HG02588 (cell line): ENCODE data around the gene PRDX5.

Source experiments
- ATAC-seq: cut with Tn5 transposase; IDR thresholded peaks from one replicate; pipeline ENCODE4 v1.9.1; 2021; ENCODE audit warnings: mild to moderate bottlenecking, moderate library complexity; ENCODE audit not compliant: unreplicated experiment

Gene PRDX5

DNA sequence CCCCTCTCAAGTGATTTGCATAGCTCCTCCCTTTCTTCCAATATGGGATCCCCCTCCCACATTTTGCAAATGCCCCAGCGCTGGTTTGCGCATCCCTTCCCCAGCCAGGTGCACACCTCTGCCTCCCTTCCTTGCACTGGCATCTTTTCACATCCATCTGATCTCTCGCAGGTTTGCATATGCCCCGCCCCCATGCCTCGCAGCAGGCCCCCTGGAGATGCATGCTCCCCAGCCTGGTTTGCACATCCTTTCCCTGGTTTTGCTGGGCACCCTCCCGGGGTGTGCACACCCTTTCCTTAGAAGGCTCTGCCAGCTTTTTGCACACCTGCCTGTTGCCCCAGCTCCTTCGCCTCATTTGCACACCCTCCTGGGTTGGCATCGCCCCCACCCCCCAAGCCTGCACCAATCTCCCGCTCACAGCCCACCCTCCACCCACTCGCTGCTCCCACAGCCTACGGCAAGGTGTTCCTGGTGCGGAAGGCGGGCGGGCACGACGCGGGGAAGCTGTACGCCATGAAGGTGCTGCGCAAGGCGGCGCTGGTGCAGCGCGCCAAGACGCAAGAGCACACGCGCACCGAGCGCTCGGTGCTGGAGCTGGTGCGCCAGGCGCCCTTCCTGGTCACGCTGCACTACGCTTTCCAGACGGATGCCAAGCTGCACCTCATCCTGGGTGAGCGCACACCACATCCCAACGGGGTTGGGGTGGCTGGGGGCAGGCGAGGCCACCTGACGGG, 42.0 kb downstream of the PRDX5 start:
- ATAC-seq: no peak

DNA sequence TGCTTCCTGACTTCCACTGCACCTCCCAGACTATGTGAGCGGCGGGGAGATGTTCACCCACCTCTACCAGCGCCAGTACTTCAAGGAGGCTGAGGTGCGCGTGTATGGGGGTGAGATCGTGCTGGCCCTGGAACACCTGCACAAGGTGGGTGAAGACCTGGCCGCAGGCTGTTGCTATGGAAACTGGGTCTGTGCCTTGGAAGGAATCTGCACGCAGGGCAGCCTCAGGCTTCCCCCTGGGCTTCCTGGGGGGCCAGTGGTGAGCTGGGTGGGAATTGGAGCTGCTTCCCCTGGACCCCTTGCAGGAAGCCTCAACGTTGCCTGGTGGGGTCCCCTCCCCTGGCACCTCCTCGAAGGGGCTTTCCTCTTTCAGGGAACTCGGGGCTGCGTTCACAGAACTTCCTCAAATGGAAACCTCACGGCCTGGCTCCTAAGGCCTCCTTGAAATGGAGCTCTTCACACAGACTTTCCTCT, 42.6 kb downstream of the PRDX5 start:
- ATAC-seq: no peak

DNA sequence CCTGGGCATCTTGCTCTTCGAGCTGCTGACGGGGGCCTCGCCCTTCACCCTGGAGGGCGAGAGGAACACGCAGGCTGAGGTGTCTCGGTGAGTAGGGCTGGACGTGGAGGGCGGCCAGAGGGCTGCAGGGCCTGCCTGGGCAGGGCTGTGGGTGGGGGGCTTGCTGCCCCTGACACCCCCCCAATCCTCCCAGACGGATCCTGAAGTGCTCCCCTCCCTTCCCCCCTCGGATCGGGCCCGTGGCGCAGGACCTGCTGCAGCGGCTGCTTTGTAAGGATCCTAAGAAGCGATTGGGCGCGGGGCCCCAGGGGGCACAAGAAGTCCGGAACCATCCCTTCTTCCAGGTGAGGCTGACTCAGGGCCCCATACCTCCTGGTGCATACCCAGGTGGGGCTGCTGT, 43.7 kb downstream of the PRDX5 start:
- no peak for ATAC-seq

DNA sequence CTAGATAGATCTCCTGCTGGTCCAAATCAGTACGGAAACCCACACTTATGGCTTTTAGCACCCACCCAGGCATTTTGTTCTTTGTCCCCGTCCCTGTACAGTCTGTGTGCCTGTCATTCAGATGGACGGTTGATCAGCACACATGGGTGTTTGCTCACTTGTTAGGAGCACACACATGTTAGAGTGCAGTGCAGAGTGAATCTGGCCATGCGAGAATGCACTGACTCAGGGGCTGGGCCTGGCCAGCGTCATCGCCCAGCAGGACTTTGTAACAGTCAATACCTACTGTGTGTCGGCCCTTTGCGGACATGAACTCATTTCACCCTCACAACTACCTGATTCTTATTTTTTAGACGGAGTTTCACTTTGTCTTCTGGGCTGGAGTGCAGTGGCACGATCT, 44.4 kb downstream of the PRDX5 start:
- no peak for ATAC-seq

DNA sequence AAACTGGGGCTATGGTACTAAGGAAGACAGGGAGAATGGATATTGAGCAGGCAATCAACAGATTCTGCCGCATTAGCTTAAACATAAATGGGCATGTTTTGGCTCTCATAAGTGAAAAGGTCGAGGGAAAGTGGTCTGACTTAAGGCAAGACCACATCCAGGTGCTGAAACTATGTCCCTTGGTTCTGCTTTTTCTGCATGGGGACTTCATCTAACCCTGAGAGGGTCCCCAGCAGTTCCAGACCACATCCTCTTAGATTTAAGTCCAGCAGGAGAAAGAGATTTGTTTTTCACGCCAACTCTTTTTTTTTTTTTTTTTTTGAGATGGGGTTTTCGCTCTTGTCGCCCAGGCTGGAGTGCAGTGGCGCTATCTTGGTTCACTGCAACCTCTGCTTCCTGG, 46.5 kb downstream of the PRDX5 start:
- no peak for ATAC-seq

DNA sequence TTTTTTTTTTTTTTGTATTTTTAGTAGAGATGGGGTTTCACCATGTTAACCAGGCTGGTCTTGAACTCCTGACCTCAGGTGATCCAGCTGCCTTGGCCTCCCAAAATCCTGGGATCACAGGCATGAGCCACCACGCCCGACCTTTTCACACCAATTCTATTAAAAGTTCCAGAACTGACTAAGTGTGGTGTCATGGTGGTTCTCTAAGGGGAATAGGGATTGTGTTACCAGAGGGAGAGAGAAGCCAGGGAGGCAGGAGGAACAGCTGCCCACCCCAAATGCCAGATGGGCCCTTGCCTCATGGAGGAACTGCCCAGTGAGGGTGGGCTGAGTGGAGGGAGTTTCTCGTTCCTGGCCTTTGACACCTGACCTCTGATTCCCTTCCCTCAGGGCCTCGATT, 47.0 kb downstream of the PRDX5 start:
- ATAC-seq: no peak

DNA sequence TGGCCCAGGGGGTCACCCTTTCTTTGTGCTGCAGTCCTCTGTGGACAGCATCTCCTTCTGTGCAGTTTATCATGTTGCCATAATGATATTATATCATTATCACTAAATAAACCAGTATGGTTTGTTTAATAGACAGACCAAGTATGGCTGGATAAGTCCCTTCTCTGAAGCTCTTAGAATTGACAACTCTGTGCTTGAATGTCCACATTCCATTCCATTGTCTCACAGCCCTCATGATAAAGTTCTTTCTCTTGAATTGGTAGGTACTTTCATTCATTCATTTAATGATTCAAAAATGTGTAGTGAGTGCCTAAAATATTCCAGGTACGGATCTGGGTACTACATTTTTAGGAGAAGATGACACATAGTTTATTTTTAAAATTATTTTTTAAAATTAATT, 48.8 kb downstream of the PRDX5 start:
- no peak for ATAC-seq

DNA sequence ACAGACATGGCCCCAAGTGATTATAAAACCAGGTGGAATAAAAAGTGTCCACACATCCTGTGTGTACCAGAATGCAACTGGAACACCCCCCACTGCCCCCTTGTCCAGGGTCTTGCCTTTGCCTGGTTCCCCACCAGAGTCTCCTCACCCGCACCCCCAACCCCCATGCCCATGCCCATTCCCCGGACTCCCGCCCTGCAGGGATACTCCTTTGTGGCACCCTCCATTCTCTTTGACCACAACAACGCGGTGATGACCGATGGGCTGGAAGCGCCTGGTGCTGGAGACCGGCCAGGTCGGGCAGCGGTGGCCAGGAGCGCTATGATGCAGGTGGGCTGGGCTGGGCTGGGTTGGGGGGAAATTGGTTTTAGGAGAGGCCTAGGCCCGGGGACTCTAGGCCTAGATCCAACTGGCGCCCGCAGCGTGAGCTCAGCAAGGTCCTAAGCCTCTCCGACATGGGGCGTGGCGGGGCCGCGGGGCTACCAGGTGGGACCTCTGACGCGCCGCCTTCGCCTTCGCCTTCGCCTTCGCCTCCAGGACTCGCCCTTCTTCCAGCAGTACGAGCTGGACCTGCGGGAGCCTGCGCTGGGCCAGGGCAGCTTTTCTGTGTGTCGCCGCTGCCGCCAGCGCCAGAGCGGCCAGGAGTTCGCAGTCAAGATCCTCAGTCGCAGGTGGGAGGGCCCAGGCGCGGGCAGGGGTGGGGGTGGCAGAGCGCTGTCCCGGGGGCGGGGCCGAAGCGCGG, 50.2 kb downstream of the PRDX5 start:
- ATAC-seq: no peak

DNA sequence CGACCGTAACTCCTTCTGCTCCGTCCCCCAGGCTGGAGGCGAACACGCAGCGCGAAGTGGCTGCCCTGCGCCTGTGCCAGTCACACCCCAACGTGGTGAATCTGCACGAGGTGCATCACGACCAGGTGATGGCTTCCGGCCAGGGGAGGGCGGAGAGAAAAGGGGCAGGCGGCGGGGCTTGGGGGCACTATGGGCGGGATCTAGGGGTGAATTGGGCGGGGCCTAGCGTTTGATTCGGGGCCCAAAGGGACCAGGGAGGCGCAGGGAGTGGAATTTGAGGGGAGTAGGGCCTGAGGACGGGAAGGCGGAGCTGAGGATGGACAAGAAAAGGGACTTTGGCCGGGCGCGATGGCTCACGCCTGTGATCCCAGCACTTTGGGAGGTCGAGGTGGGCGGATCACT, 50.8 kb downstream of the PRDX5 start:
- no peak for ATAC-seq

DNA sequence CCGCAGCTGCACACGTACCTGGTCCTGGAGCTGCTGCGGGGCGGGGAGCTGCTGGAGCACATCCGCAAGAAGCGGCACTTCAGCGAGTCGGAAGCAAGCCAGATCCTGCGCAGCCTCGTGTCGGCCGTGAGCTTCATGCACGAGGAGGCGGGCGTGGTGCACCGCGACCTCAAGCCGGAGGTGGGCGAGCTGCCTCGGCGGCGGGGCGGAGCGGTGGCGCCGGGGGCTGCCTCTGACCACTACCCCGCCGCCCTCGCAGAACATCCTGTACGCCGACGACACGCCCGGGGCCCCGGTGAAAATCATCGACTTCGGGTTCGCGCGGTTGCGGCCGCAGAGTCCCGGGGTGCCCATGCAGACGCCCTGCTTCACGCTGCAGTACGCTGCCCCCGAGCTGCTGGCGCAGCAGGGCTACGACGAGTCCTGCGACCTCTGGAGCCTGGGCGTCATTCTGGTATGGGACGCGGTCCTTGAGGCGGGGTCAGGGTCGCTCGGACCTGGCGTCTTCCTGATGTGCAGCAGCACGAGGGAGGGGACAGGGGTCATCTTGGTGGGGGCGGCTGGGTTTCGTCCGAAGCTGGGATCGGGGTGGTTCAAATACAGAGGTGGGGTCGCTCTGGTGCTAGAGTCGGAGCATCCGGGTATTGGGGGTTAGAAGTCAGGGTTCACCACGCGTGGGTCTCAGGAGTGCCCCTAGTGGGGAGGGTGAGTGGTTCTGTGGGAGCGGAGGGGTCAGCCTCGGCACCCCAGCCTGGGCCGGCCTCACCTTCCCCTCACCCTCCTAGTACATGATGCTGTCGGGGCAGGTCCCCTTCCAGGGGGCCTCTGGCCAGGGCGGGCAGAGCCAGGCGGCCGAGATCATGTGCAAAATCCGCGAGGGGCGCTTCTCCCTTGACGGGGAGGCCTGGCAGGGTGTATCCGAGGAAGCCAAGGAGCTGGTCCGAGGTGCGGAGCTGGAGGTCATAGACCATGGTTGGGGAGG, 51.8 kb downstream of the PRDX5 start:
- ATAC-seq: no peak

DNA sequence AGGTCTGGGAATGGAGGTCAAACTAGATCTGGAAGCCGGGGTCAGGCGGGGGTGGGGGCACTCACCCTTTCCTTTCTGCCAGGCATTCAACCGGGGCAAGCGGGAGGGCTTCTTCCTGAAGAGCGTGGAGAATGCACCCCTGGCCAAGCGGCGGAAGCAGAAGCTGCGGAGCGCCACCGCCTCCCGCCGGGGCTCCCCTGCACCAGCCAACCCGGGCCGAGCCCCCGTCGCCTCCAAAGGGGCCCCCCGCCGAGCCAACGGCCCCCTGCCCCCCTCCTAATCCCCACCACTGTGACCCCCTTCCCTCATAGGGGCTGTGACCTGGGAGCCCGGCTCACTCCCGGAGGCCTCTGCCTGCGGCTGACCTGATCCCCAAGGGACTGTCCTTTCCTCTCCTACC, 53.3 kb downstream of the PRDX5 start:
- ATAC-seq: no peak
